GM12878 (cell line): ENCODE results near the gene PRUNE2. TPM values are rescaled to one million over a fixed set of nuclear protein-coding genes. Genes with fewer than 3 reads are reported as not detected.

Experiments used
- ATAC-seq: fragments of 200-7000 bp; cut with Tn5 transposase; 3 replicates; pipeline ENCODE4 v1.9.1; 2020; ENCODE audit warnings: mild to moderate bottlenecking, moderate library complexity
- BruUV-seq: library from RNA; stranded (reverse); fragments of 400-500 nt; replicated peaks from 2 replicates; lab custom pipeline; 2021; lab: Mats Ljungman, UMichigan
- CTCF ChIA-PET: fragments of 300-600 bp; sonication (Branson Sonifier 250); formaldehyde crosslinking; extraction: SDS; loops from one replicate; lab custom pipeline; 2021; ENCODE audit warnings: inconsistent platforms; lab: Yijun Ruan, JAX
- POLR2A ChIA-PET: fragments of 350-600 bp; formaldehyde crosslinking; extraction: SDS; loops from one replicate; lab custom pipeline; 2021; ENCODE audit warnings: inconsistent platforms; lab: Charles Lee
- RAD21 ChIA-PET: fragments of 300-600 bp; sonication (Branson Sonifier 250); formaldehyde crosslinking; loops from one replicate; lab custom pipeline; 2023; ENCODE audit warnings: antibody characterized with exemption; ENCODE audit not compliant: unreplicated experiment; lab: Charles Lee
- SMC1A ChIA-PET: fragments of 300-600 bp; sonication (Branson Sonifier 250); formaldehyde crosslinking; loops from one replicate; lab custom pipeline; 2023; ENCODE audit not compliant: unreplicated experiment, uncharacterized antibody; lab: Charles Lee
- DNase-seq: peaks from one replicate; pipeline ENCODE4 v3.0.0-alpha.2; 2011; ENCODE audit warnings: low read depth, low spot score
- FAIRE-seq: peaks from 3 replicates; lab custom pipeline; 2011; peaks lifted over from hg19 to GRCh38; lab: Jason Lieb, UNC
- H2AFZ ChIP-seq: 2 replicates; pipeline ENCODE4 v1.6.0; 2011; ENCODE audit warnings: low read depth, low read length, control low read depth; ENCODE audit not compliant: control insufficient read depth
- H3K27ac ChIP-seq: 2 replicates; pipeline ENCODE4 v1.5.1; 2011; ENCODE audit warnings: control low read depth; ENCODE audit not compliant: control insufficient read depth, insufficient read depth
- H3K27me3 ChIP-seq, 2 experiments: replicated peaks in 1 of 2; 2 replicates each; pipeline versions ENCODE4 v1.6.0 to v1.6.1; 2011; ENCODE audit warnings: low read length in 1 of 2; ENCODE audit not compliant: control insufficient read depth in 2 of 2, insufficient read depth in 2 of 2
- H3K36me3 ChIP-seq, 2 experiments: 2 replicates each; pipeline ENCODE4 v1.5.1; 2011; ENCODE audit warnings: low read length in 1 of 2; ENCODE audit not compliant: control insufficient read depth in 2 of 2, insufficient read depth in 2 of 2
- H3K4me1 ChIP-seq: 2 replicates; pipeline ENCODE4 v1.6.1; 2011; ENCODE audit warnings: mild to moderate bottlenecking, low read length, moderate library complexity, mixed read lengths; ENCODE audit not compliant: control insufficient read depth, insufficient read depth
- H3K4me2 ChIP-seq: 2 replicates; pipeline ENCODE4 v1.6.0; 2011; ENCODE audit warnings: control low read depth; ENCODE audit not compliant: control insufficient read depth, insufficient read depth
- H3K4me3 ChIP-seq: fragments of 200-600 bp; sonication (generic); 2 replicates; pipeline ENCODE4 v1.5.1; 2016
- H3K79me2 ChIP-seq: 2 replicates; pipeline ENCODE4 v1.6.0; 2011; ENCODE audit warnings: low read length; ENCODE audit not compliant: control insufficient read depth, insufficient read depth
- H3K9ac ChIP-seq: 2 replicates; pipeline ENCODE4 v1.8.0; 2011; ENCODE audit warnings: low read length, control low read depth, mixed read lengths; ENCODE audit not compliant: control insufficient read depth, insufficient read depth
- H3K9me3 ChIP-seq: replicated peaks from 3 replicates; pipeline ENCODE4 v1.5.1; 2011; ENCODE audit warnings: mild to moderate bottlenecking, low read length; ENCODE audit not compliant: control insufficient read depth, insufficient read depth
- H4K20me1 ChIP-seq: 2 replicates; pipeline ENCODE4 v1.6.0; 2011; ENCODE audit not compliant: control insufficient read depth, insufficient read depth
- BRCA1 ChIP-seq: IDR thresholded peaks from 2 replicates; pipeline ENCODE4 v1.6.1; 2011; ENCODE audit warnings: low read depth, low read length, improper control_type of control experiment
- EP300 ChIP-seq, 2 experiments: fragments of 150-350 bp in 1 of 2; IDR thresholded peaks; 2 replicates each; pipeline ENCODE4 v1.6.1; 2011 to 2012; ENCODE audit warnings: low read depth in 2 of 2, low read length in 2 of 2, borderline replicate concordance in 1 of 2, improper control_type of control experiment in 1 of 2, inconsistent platforms in 1 of 2; ENCODE audit not compliant: control insufficient read depth in 1 of 2
- FOS ChIP-seq: IDR thresholded peaks from 3 replicates; pipeline ENCODE4 v1.6.1; 2011; ENCODE audit warnings: borderline replicate concordance; ENCODE audit not compliant: insufficient read length; ENCODE audit errors: extremely low read depth
- HDAC6 ChIP-seq: fragments of 200-600 bp; sonication (generic); IDR thresholded peaks from one replicate; pipeline ENCODE4 v1.8.0; 2017; ENCODE audit warnings: antibody characterized with exemption; ENCODE audit not compliant: unreplicated experiment
- NFYB ChIP-seq: IDR thresholded peaks from 2 replicates; pipeline ENCODE4 v1.6.1; 2011; ENCODE audit warnings: low read depth, mild to moderate bottlenecking, low read length, improper control_type of control experiment, moderate library complexity; ENCODE audit not compliant: insufficient read depth
- NR2C1 ChIP-seq: fragments of 450-650 bp; IDR thresholded peaks from 2 replicates; pipeline ENCODE4 v1.6.1; 2017; ENCODE audit warnings: antibody characterized with exemption, mild to moderate bottlenecking, moderate library complexity
- POLR2AphosphoS2 ChIP-seq: IDR thresholded peaks from 2 replicates; pipeline ENCODE4 v1.6.1; 2011; ENCODE audit warnings: low read depth, mild to moderate bottlenecking, low read length, improper control_type of control experiment, moderate library complexity
- PRDM15 ChIP-seq: fragments of 450-650 bp; formaldehyde crosslinking; IDR thresholded peaks from 2 replicates; pipeline ENCODE4 v1.4.0; 2020; ENCODE audit warnings: mild to moderate bottlenecking, moderate library complexity
- RBBP5 ChIP-seq: fragments of 200-600 bp; sonication (generic); conservative IDR thresholded peaks from 2 replicates; pipeline ENCODE4 v1.6.1; 2016
- RUNX3 ChIP-seq: IDR thresholded peaks from 2 replicates; pipeline ENCODE4 v1.6.1; 2012; ENCODE audit warnings: low read length, inconsistent platforms
- SMAD5 ChIP-seq: IDR thresholded peaks from 2 replicates; pipeline ENCODE4 v1.6.1; 2016; ENCODE audit warnings: antibody characterized with exemption, low read depth
- SP1 ChIP-seq: IDR thresholded peaks from one replicate; pipeline ENCODE4 v1.6.1; 2011; ENCODE audit warnings: low read depth, low read length
- TARDBP ChIP-seq: IDR thresholded peaks from 2 replicates; pipeline ENCODE4 v1.6.1; 2016; ENCODE audit warnings: borderline replicate concordance
- ZBED1 ChIP-seq: IDR thresholded peaks from 2 replicates; pipeline ENCODE4 v1.6.1; 2016; ENCODE audit warnings: borderline replicate concordance
- WGBS: methylation state at CpG from one replicate; pipeline ENCODE4 v1.1.6; 2016; ENCODE audit warnings: low lambda C conversion rate; ENCODE audit not compliant: insufficient replicate concordance, insufficient coverage; ENCODE audit errors: missing lambda C conversion rate; 5-methylcytosine and 5-hydroxymethylcytosine counted together
- in situ Hi-C: fragments of 300-500 bp; cut with MboI; formaldehyde crosslinking; loops from 9 replicates; pipeline ENCODE4 v1.14.3; 2018; ENCODE audit warnings: mixed read lengths
- intact Hi-C: fragments of 100-400 bp; cut with micrococcal nuclease; formaldehyde crosslinking; loops from one replicate; pipeline ENCODE4 v1.14.2; 2022; ENCODE audit not compliant: unreplicated experiment
- polyA plus RNA-seq, 11 experiments: library from polyadenylated mRNA; depleted of rRNA in 4 of 11; unstranded in 6 of 11; stranded (reverse) in 5 of 11; fragments of >200 nt; fragmentation: Nextera tagmentation in 4 of 11; fragmentation: Illumina TruSeq in 1 of 11; extraction: Ambion mirVana in 4 of 11; extraction: Trizol in 1 of 11; gene quantifications; 1 replicate in 1 of 11; 2 replicates in 10 of 11; pipeline versions ENCODE4 v1.2.1 to v1.2.3, GENCODE V29; 2011 to 2016; ENCODE audit warnings: inconsistent platforms in 2 of 11, missing spikeins in 2 of 11, low read depth in 1 of 11
- total RNA-seq, 4 experiments: library from RNA; depleted of rRNA in 3 of 4; stranded (reverse); fragments of >200 nt in 3 of 4; fragmentation: Illumina TruSeq in 1 of 4; extraction: Trizol in 1 of 4; gene quantifications; 2 replicates each; pipeline versions ENCODE4 v1.2.1 to v1.2.3, GENCODE V29; 2013 to 2021
- TF ChIP-seq, protein P1 (sequence below): IDR thresholded peaks from 2 replicates; pipeline ENCODE4 v1.6.1; 2012; ENCODE audit warnings: mild to moderate bottlenecking, low read depth, low read length
- TF ChIP-seq, protein P2 (sequence below): IDR thresholded peaks from 2 replicates; pipeline ENCODE4 v1.6.1; 2012; ENCODE audit warnings: low read length, inconsistent platforms

Gene PRUNE2
- total and polyA plus RNA-seq, 10 of the 15 experiments (the other 5 are each of a cell fraction or from before 2014, with no cell fraction given): 0.07 to 0.63 (median 0.25) TPM

GRCh38 chr9:76926324-76926741 is 20.4 kb upstream of the PRUNE2 start (continued):
- TF ChIP-seq, protein P1, sequence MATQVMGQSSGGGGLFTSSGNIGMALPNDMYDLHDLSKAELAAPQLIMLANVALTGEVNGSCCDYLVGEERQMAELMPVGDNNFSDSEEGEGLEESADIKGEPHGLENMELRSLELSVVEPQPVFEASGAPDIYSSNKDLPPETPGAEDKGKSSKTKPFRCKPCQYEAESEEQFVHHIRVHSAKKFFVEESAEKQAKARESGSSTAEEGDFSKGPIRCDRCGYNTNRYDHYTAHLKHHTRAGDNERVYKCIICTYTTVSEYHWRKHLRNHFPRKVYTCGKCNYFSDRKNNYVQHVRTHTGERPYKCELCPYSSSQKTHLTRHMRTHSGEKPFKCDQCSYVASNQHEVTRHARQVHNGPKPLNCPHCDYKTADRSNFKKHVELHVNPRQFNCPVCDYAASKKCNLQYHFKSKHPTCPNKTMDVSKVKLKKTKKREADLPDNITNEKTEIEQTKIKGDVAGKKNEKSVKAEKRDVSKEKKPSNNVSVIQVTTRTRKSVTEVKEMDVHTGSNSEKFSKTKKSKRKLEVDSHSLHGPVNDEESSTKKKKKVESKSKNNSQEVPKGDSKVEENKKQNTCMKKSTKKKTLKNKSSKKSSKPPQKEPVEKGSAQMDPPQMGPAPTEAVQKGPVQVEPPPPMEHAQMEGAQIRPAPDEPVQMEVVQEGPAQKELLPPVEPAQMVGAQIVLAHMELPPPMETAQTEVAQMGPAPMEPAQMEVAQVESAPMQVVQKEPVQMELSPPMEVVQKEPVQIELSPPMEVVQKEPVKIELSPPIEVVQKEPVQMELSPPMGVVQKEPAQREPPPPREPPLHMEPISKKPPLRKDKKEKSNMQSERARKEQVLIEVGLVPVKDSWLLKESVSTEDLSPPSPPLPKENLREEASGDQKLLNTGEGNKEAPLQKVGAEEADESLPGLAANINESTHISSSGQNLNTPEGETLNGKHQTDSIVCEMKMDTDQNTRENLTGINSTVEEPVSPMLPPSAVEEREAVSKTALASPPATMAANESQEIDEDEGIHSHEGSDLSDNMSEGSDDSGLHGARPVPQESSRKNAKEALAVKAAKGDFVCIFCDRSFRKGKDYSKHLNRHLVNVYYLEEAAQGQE: no peak
- no peak for TF ChIP-seq EP300 (IDR thresholded peaks at IDR 0.05; ENCODE audit: borderline replicate concordance in 1 of 2, control insufficient read depth in 1 of 2, low read depth in 2 of 2, low read length in 2 of 2)

- Histone ChIP-seq H3K4me2 (no peak overlapping the region), H3K4me3 (no peak overlapping the region), H3K79me2 (no peaks in the 10 kb centered on the region), H3K9ac (no peak overlapping the region), H2AFZ (no peak overlapping the region), H3K27me3 (peaks cover 0 to 2% of the 10 kb centered on the region in 2 experiments; a peak in 1 of 4 replicates), H3K4me1 (no peaks in the 10 kb centered on the region), H3K36me3 (no peaks in the 10 kb centered on the region), H3K9me3 (no peaks in the 10 kb centered on the region), H3K27ac (no peak overlapping the region), H4K20me1 (no peaks in the 10 kb centered on the region)
- no peak for DNase-seq
- FAIRE-seq: no peak
- POLR2A ChIA-PET: no interaction called here
- BruUV-seq: no TSS peak
- SMC1A ChIA-PET: no interaction called here
- 0% methylated on average over 1 of the region's 1 CpG for WGBS
- no peak for ATAC-seq
- intact Hi-C loops: no loop called here
- CTCF ChIA-PET: interaction anchor here (0.8 kb wide), 1 partner anchor 9 kb away, joined by 3 read pairs; no protein-coding TSS in a partner anchor
- in situ Hi-C loops: no loop called here
- RAD21 ChIA-PET: no interaction called here
- TF ChIP-seq RUNX3 (no peak), TARDBP (no peak), FOS (no peak), SMAD5 (no peak), RBBP5 (no peak), HDAC6 (no peak), POLR2AphosphoS2 (no peak), NR2C1 (no peak), BRCA1 (no peak), ZBED1 (no peak), PRDM15 (CRISPR knock-in tag) (no peak), SP1 (no peak), NFYB (no peak)
- TF ChIP-seq, protein P2, sequence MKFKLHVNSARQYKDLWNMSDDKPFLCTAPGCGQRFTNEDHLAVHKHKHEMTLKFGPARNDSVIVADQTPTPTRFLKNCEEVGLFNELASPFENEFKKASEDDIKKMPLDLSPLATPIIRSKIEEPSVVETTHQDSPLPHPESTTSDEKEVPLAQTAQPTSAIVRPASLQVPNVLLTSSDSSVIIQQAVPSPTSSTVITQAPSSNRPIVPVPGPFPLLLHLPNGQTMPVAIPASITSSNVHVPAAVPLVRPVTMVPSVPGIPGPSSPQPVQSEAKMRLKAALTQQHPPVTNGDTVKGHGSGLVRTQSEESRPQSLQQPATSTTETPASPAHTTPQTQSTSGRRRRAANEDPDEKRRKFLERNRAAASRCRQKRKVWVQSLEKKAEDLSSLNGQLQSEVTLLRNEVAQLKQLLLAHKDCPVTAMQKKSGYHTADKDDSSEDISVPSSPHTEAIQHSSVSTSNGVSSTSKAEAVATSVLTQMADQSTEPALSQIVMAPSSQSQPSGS: no peak
These were observed 15.3 kb upstream of the PRUNE2 start for GRCh38 chr9:76921165-76921564.
